DMS 273 treated with DMSO at 0.1 percent for 48 hours (cell line): Measurements from ENCODE around the gene NPHP1.
"Not testable (repeated sequence)": the region's sequence is repeated elsewhere in the genome, so short reads cannot be mapped to it uniquely, and the experiment has no call there.

Experiments
- DNase-seq: peaks from one replicate; lab custom pipeline; 2025; lab: John Stamatoyannopoulos, UW

NPHP1 gene

GRCh38 chr2:110126906-110127305 lies 77.9 kb downstream of the NPHP1 start:
- no peak for DNase-seq

DNA sequence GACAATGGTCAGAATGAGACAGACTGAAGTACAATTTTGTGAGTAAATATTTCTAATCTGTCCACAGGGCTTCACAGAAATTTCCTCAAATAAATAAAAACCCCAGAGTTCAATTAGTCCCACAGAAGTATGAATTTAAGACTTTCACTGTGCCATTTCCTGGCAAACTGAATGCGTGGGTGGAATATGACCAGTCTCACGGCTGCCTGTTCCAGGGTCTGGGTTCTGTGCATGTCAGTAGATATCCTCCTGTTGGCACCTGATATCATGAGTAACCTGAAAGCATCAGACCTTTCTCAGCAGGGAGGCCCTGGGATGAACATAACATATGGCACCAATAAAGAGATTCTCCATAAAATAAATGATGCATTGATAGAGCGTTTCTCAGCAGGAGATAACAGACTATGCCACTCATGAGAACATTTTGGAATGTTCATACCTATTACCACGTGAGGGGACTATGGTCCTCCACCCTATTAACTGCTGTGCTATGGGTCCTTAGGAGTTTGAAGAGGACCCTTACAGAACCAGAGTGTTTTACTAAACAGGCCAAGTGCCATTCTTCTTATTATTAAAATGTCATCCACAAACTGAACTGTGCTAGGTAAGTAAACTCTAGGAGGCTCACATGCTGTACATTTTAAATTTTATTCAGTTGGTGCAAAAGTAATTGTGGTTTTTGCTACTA lies 78.6 kb downstream of the NPHP1 start:
- peak; percentile 3 for DNase-seq

DNA sequence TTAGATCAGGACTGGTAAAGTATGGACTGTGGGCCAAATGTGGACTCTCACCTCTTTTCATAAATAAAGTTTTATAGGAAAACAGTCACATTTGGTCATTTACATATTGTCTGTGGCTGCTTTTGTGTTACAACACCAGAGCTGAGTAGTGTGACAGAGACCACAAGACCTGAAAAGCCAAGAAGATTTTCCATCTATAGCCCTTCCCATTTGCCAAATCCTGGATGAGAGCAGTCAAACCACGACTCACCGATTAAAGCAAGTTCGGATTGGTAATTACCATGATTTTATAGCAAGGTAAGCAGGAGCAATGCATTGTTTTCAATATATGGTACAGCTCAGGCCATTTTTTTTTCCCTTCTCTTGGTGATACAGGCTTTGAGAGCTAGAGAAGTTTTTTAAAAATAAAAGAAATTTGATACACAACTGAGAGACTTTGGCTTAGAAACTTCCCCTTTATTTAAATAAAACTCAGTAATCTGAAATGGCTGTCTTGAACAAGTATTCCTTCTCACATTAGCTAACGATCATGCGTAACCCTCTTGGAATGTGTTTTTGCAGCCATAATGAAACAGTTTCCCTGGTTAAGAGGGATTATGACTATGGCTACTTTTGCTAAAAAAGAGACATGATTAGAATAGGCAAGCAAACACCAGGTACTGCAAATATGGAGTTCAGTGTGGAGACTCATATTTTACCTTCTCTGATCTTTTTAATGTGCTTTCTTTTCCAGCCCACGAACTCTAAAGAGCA lies 79.7 kb downstream of the NPHP1 start:
- DNase-seq: no peak

DNA sequence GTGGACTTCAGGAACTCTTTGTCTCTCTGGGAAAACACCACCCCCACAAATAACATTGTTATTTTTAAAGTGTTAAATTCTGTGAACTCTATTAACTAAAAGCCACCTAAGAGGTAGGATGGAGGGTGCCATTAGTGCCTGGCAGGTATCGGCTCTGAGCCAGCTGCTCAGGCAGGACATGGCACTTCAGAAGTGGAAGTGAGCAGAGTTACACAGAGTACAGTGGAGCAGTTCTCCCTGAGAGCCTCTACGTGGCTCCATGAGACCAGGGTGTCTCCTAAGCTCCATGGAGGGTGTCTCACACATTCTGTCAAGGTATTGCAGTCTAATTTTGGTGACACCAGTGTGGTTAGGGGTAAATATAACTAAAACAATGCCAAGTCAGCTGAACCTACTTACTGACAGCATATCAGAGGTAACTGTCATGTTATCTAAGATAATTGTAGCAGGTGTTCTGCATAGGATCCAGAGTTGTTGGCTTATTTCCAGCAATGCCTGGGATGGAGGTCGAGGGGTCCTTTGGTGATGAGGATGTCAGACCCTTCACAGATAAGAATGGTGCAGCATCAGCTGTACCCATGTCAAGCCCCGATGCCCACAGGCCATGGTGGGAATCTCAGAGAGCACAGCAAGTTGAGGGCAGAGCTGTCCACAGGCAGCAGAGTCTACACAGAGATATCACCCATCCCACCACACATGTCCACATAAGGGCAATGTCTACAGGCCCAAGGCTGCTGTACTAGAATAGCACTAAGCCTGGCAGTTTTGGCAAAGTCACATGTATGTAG lies 80.6 kb downstream of the NPHP1 start:
- DNase-seq: no peak

DNA sequence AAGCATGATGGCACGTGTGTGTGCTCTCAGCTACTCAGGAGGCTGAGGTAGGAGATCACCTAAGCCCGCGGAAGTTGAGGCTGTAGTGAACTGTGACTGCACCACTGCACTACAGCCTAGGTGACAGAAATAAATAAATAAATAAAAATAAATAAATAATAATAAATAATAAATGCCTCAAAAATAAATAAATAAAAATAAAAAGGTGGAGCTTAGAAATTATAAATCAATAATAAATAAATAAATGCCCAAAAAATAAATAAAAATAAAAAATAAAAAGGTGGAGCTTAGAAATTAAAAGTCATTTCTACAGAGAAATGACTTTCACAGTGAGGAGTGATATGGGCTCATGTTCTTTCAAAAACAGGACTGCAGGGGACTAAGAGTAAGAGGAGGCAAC lies 83.2 kb downstream of the NPHP1 start:
- DNase-seq: no peak

GRCh38 chr2:110121052-110121334 lies 83.8 kb downstream of the NPHP1 start:
- no peak for DNase-seq

- no peak for DNase-seq
Measured at GRCh38 chr2:110120171-110121051, 84.4 kb downstream of the NPHP1 start.

GRCh38 chr2:110116033-110116710 lies 88.6 kb downstream of the NPHP1 start:
- no peak for DNase-seq

DNA sequence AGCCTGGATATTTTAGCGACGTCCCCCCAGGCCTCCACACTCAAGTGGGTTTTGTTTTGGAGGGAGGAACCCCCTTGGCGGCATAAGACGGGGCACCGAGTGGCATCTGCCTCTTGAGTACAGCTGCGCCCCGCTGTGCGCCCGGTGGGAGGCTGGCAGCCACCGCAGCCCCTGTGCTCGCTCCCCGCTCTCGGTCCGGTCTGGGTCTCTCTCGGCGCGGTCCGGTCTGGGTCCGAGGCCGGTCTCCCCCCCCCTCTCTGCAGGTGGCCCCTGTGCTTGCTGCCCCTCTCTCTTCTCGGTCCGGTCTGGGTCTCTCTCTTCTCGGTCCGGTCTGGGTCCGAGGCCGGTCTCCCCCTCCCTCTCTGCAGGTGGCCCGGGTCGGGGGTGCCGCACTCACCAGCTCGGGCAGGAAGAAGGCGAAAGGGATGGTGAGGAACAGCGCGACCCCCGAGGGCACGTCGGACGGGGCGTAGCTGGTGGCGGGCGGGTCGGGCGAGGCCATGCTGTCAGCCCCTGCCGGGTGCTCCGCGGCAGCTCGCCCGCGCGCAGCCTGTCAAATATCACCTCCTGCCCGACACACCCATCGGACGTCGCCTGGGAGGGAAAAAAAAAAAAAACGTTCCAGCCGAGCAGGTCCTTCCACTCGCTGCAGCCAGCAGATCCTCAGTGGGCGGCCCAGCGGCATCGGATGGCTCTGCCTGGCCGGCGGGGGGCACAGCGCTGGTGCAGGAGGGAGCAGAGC lies 89.4 kb downstream of the NPHP1 start, which contains the start of gene MALL:
Gene MALL, minus strand, starts transcription at position 532 of the 742 bp plus-strand sequence. Its CDS starts 30 bp downstream, at position 502.
- DNase-seq: no peak

DNA sequence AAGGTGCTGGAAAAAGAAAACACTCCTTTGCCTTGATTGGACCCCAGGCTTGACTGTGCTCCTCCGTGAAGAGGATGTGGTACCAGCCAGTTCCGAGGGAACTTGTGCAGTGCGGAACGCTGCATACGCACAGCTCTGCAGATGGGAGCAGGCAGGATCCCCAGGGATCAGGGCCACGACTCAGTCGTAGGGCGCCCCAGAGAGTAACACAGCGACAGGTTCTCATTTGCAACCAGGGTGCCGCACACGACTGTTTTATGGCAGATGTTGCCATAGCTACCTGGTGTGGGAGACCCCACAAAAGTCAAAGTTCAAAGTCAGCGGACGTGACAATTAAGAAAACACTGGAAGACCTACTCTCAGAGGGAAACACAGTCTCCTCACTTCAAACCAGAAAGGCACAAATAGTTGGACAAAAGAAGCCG lies 90.0 kb downstream of the NPHP1 start:
- DNase-seq: no peak

DNA sequence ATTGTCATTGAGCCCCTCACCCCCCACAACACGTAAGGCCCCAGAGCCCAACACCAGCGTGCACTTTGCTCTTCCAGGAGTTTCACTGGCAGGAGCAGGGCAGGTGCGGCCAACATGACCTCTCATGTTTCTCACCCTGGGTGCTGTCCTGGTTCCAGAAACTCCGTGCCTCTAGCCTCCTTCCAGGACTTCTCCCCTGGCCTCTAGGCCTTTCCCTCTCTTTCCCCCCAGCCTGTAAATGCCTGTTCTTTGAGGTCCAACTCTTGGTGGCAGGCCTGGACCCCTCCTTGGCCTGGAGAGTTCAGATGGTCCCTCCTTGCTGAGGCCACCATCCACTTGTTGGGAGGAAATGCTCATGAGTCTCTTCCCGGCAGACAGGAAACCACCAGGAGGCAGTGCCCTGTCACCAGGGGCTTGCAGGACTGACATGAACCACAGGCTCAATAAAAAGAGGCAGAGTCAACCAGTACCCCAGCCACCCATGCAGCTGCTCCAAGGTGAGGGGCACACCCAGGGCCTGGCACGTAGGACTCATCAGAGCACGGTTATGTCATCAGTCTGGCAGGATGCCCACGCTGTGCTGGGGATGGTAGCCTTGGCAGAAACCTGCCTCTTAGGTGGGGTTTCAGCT lies 90.7 kb downstream of the NPHP1 start:
- no peak for DNase-seq

DNA sequence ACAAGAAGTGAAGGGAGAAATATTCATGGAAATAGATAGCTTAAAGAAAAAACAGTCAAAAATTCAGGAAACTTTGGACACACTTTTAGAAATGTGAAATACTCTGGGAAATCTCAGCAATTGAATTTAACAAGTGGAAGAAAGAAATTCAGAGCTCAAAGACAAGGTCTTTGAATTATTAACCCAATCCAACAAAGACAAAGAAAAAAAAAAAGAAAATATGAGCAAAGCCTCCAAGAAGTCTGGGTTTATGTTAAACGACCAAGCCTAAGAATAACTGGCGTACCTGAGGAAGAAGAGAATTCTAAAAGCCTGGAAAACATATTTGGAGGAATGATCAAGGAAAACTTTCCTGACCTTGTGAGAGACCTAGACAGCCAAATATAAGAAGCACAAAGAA lies 96.5 kb downstream of the NPHP1 start:
- DNase-seq: not testable (repeated sequence)

- DNase-seq: no peak
Measured at GRCh38 chr2:110107092-110108079, 97.4 kb downstream of the NPHP1 start.

- DNase-seq: no peak
Measured at GRCh38 chr2:110106642-110107041, 98.2 kb downstream of the NPHP1 start.

DNA sequence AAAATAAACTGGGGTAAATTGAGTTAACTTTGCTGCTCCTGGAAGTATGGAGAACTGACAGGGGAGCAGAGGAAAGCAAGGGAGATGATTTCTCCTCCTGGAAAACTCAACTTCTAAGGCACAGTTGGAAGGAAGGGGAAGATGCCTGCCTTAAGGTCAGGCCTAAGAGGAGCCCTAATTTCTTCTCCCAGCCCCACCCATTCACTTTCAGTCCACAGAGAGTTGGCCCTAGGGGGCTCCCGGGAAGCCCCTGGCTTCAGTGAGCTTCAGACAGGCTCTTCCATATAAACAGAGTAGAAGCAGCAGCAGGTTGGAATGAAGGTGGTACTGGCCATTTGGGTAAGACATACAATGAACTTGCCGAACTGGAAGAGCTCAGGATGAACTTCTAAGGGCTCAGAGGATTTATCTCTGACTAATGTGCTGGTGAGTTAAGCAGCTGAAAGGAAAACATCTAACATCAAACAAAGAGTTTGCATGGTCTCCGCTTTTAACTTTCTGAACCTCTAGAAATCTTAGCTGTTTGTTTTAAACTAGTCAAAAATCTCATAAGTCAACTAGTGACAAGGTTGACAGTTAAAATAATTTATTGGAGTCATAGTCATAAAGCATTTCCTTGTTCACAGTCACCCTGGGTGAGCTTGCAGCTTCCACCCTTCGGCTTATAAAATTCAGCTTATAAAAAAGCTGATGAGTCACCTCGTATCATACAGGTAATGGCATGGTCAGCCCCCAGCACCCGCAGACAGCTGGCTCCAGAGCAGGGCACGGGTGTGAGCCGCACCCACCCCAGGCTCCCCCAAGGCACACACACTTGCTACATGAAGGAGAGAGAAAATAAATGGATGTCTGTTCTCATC lies 99.0 kb downstream of the NPHP1 start:
- no peak for DNase-seq

GRCh38 chr2:110105183-110105582 lies 99.6 kb downstream of the NPHP1 start:
- DNase-seq: no peak

- no peak for DNase-seq
Measured at GRCh38 chr2:110104025-110104771, 100.6 kb downstream of the NPHP1 start.
